Tibial nerve (tissue), 4 donors: Measurements from ENCODE around the gene CYP17A1. TPM values are rescaled to one million over a fixed set of nuclear protein-coding genes. Genes with fewer than 3 reads are reported as not detected.

Experiments used
- DNase-seq, 2 donors: peaks; one replicate each; pipeline ENCODE4 v3.0.0-alpha.2; 2019; ENCODE audit warnings: low spot score in 2 of 2
- H3K27ac ChIP-seq, 4 donors: fragments of 200-600 bp; sonication (generic) in 3 of 4; one replicate each; pipeline ENCODE4 v1.5.1; 2017 to 2019; ENCODE audit warnings: mild to moderate bottlenecking in 1 of 4
- H3K27me3 ChIP-seq, 2 donors: fragments of 200-600 bp; sonication (generic) in 1 of 2; one replicate each; pipeline versions ENCODE4 v1.5.1 to v1.6.0; 2017 to 2019
- H3K36me3 ChIP-seq, 3 donors: fragments of 200-600 bp; sonication (generic); one replicate each; pipeline ENCODE4 v1.5.1; 2018 to 2019
- H3K4me1 ChIP-seq, 4 donors: fragments of 200-600 bp; sonication (generic) in 3 of 4; one replicate each; pipeline ENCODE4 v1.5.1; 2017 to 2019
- H3K4me3 ChIP-seq, 4 donors: fragments of 200-600 bp; sonication (generic) in 3 of 4; one replicate each; pipeline ENCODE4 v1.5.1; 2017 to 2019; ENCODE audit warnings: mild to moderate bottlenecking in 1 of 4, moderate library complexity in 1 of 4
- H3K9me3 ChIP-seq, 4 donors: fragments of 200-600 bp; sonication (generic) in 3 of 4; one replicate each; pipeline ENCODE4 v1.5.1; 2017 to 2019
- EP300 ChIP-seq, 2 donors: sonication (generic); formaldehyde crosslinking; IDR thresholded peaks; one replicate each; pipeline ENCODE4 v1.6.1; 2017; ENCODE audit warnings: antibody characterized with exemption in 2 of 2, mild to moderate bottlenecking in 1 of 2
- POLR2A ChIP-seq, 2 donors: fragments of 450-650 bp; IDR thresholded peaks; one replicate each; pipeline ENCODE4 v1.6.1; 2017; ENCODE audit warnings: antibody characterized with exemption in 2 of 2, mild to moderate bottlenecking in 2 of 2, moderate library complexity in 2 of 2
- whole genome bisulfite sequencing, 2 donors: methylation state at CpG; one replicate each; pipeline ENCODE4 v1.1.5; 2018; 5-methylcytosine and 5-hydroxymethylcytosine counted together
- total RNA-seq, 4 donors: library from RNA; depleted of rRNA; stranded (reverse); fragments of >200 nt; gene quantifications; one replicate each; pipeline ENCODE4 v1.1.0, GENCODE V29; 2016
- TF ChIP-seq, protein P1 (sequence below), 5 experiments: fragments of 200-600 bp in 3 of 5; fragments of 450-650 bp in 2 of 5; sonication (generic) in 3 of 5; IDR thresholded peaks; one replicate each; pipeline ENCODE4 v1.5.1; 2016 to 2019; ENCODE audit warnings: antibody characterized with exemption in 5 of 5, mild to moderate bottlenecking in 3 of 5, moderate library complexity in 2 of 5

CYP17A1 gene, protein sequence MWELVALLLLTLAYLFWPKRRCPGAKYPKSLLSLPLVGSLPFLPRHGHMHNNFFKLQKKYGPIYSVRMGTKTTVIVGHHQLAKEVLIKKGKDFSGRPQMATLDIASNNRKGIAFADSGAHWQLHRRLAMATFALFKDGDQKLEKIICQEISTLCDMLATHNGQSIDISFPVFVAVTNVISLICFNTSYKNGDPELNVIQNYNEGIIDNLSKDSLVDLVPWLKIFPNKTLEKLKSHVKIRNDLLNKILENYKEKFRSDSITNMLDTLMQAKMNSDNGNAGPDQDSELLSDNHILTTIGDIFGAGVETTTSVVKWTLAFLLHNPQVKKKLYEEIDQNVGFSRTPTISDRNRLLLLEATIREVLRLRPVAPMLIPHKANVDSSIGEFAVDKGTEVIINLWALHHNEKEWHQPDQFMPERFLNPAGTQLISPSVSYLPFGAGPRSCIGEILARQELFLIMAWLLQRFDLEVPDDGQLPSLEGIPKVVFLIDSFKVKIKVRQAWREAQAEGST
- total RNA-seq, result not detected

DNA sequence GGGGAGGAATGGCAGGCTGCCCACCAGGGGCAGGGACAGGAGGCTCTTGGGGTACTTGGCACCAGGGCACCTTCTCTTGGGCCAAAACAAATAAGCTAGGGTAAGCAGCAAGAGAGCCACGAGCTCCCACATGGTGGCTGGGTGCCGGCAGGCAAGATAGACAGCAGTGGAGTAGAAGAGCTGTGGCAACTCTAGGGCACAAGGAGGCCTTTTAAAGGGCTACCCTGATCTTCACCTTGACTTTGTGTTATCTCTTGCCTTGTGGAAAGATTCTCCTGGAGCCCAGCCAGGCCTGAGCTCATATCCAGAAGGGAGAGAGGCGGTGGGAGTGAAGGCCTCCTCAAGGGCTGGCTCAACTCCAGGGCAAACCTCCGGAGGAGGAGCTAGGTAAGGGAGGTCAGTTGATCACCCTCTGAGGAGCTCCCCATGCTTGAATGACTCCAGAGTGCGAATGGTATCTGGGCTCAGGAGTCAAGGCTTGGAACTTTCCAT is at the start of gene CYP17A1:
Gene CYP17A1 (minus strand): TSS at position 184 of the 492 bp plus-strand sequence. CDS start 52 bp downstream, at position 132.
- TF ChIP-seq EP300 (IDR thresholded peaks at IDR 0.05), result no peak

DNA sequence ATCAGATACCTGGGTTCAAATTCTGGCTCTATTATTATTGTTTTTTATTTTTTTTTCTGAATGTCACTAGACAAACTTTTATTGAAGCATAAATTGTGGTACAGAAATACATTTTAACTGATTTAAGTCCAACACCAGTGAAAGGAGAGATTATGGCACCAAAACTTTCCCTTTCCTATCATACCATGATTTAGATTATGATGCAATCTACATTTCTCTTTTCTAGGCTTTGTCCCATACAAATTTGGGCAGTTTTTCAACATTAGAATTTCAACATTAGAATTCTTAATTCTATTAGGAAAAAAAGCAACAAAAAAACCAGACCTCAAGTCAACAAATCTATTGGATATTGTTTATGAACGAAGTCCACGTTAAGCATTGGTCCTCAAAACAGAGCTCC is 43.0 kb upstream of the CYP17A1 start:
- Histone ChIP-seq H3K4me3 (no peak overlapping the region), H3K9me3 (no peaks in the 10 kb centered on the region), H3K4me1 (no peaks in the 10 kb centered on the region), H3K27me3 (no peaks in the 10 kb centered on the region), H3K36me3 (peaks cover 0 to 40% (median 0%) of the 10 kb centered on the region in 3 donors), H3K27ac (no peak overlapping the region)
- no peak for DNase-seq
- WGBS, 2 donors, result 91 to 92% methylated on average over 2 of the region's 2 CpGs
- no peak for TF ChIP-seq POLR2A (IDR thresholded peaks at IDR 0.05)
- TF ChIP-seq, protein P1, sequence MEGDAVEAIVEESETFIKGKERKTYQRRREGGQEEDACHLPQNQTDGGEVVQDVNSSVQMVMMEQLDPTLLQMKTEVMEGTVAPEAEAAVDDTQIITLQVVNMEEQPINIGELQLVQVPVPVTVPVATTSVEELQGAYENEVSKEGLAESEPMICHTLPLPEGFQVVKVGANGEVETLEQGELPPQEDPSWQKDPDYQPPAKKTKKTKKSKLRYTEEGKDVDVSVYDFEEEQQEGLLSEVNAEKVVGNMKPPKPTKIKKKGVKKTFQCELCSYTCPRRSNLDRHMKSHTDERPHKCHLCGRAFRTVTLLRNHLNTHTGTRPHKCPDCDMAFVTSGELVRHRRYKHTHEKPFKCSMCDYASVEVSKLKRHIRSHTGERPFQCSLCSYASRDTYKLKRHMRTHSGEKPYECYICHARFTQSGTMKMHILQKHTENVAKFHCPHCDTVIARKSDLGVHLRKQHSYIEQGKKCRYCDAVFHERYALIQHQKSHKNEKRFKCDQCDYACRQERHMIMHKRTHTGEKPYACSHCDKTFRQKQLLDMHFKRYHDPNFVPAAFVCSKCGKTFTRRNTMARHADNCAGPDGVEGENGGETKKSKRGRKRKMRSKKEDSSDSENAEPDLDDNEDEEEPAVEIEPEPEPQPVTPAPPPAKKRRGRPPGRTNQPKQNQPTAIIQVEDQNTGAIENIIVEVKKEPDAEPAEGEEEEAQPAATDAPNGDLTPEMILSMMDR (IDR thresholded peaks at IDR 0.05), result no peak
- no peak for TF ChIP-seq EP300 (IDR thresholded peaks at IDR 0.05)

More for the DNA sequence above, at the start of gene CYP17A1:
- Histone ChIP-seq H3K4me1 (peaks cover 0 to 15% (median 0%) of the 10 kb centered on the region in 4 donors), H3K36me3 (no peaks in the 10 kb centered on the region), H3K27me3 (peaks cover 0 to 1% of the 10 kb centered on the region in 2 donors), H3K4me3 (no peak within 1 kb of the TSS), H3K27ac (no peak within 1 kb of the TSS), H3K9me3 (peaks cover 0 to 11% (median 0%) of the 10 kb centered on the region in 4 donors)
- no peak for DNase-seq
- 36 to 38% methylated on average over 4 to 5 of the region's 5 CpGs for WGBS, 2 donors

- H3K36me3 ChIP-seq, result peaks cover 0 to 48% (median 0%) of the 10 kb centered on the region in 3 donors
- H3K27ac ChIP-seq, result no peak overlapping the region
- no peaks in the 10 kb centered on the region for H3K9me3 ChIP-seq
These were observed 41.4 kb upstream of the CYP17A1 start for GRCh38 chr10:102878629-102879028.

DNA sequence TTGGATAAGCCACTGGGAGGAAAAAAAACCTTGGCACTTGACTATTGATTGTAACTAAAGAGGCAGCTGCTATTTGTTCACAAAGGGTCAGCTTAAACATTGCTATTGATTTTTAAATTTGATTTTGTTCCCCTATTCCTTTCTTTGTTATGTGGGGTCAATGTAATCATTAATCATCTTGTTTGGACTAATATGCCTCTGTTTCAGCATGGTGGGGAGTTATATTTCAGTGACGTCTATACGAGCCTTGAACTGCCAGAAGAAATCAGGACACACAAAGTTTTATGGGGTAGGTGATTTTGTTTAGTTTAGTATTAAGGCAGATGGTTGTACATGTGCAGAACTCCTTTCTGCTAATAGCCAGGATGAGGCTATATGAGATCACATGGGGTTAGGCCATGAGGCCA is 39.5 kb upstream of the CYP17A1 start:
- no peaks in the 10 kb centered on the region for H3K4me1 ChIP-seq
- H3K36me3 ChIP-seq, result peaks cover 0 to 35% (median 0%) of the 10 kb centered on the region in 3 donors
- no peak overlapping the region for H3K27ac ChIP-seq
- H3K9me3 ChIP-seq, result no peaks in the 10 kb centered on the region
- no peak for DNase-seq
- TF ChIP-seq, protein P1 (IDR thresholded peaks at IDR 0.05), result no peak
- no peak for TF ChIP-seq POLR2A (IDR thresholded peaks at IDR 0.05)
- no peak for TF ChIP-seq EP300 (IDR thresholded peaks at IDR 0.05)
- WGBS, 2 donors, result 65 to 84% methylated on average over 2 of the region's 2 CpGs
- H3K27me3 ChIP-seq, result no peaks in the 10 kb centered on the region
- no peak overlapping the region for H3K4me3 ChIP-seq

More at GRCh38 chr10:102878629-102879028, 41.4 kb upstream of the CYP17A1 start:
- Histone ChIP-seq H3K27me3 (no peaks in the 10 kb centered on the region), H3K4me3 (no peak overlapping the region), H3K4me1 (no peaks in the 10 kb centered on the region)
- DNase-seq, result no peak
- no peak for TF ChIP-seq EP300 (IDR thresholded peaks at IDR 0.05)
- TF ChIP-seq, protein P1 (IDR thresholded peaks at IDR 0.05), result no peak
- TF ChIP-seq POLR2A (IDR thresholded peaks at IDR 0.05), result no peak
- whole genome bisulfite sequencing, 2 donors, result 76 to 85% methylated on average over 4 of the region's 4 CpGs

- WGBS, 2 donors, result 84 to 86% methylated on average over 4 of the region's 4 CpGs
- Histone ChIP-seq H3K4me3 (no peak overlapping the region), H3K27ac (no peak overlapping the region), H3K27me3 (no peaks in the 10 kb centered on the region), H3K36me3 (peaks cover 0 to 16% (median 0%) of the 10 kb centered on the region in 3 donors), H3K9me3 (no peaks in the 10 kb centered on the region), H3K4me1 (peaks cover 0 to 20% (median 2%) of the 10 kb centered on the region in 4 donors)
- TF ChIP-seq, protein P1 (IDR thresholded peaks at IDR 0.05), result no peak
- TF ChIP-seq POLR2A (IDR thresholded peaks at IDR 0.05) (no peak), EP300 (IDR thresholded peaks at IDR 0.05) (no peak)
- DNase-seq, result no peak
These were observed 35.0 kb upstream of the CYP17A1 start for GRCh38 chr10:102872163-102872562.
